Measurements from ENCODE around the gene CACNA1C.

- TF ChIP-seq, protein P1, sequence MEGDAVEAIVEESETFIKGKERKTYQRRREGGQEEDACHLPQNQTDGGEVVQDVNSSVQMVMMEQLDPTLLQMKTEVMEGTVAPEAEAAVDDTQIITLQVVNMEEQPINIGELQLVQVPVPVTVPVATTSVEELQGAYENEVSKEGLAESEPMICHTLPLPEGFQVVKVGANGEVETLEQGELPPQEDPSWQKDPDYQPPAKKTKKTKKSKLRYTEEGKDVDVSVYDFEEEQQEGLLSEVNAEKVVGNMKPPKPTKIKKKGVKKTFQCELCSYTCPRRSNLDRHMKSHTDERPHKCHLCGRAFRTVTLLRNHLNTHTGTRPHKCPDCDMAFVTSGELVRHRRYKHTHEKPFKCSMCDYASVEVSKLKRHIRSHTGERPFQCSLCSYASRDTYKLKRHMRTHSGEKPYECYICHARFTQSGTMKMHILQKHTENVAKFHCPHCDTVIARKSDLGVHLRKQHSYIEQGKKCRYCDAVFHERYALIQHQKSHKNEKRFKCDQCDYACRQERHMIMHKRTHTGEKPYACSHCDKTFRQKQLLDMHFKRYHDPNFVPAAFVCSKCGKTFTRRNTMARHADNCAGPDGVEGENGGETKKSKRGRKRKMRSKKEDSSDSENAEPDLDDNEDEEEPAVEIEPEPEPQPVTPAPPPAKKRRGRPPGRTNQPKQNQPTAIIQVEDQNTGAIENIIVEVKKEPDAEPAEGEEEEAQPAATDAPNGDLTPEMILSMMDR (IDR thresholded peaks at IDR 0.05) = no peak
- TF ChIP-seq POLR2A (IDR thresholded peaks at IDR 0.05; ENCODE audit: low read depth) (no peak), POLR2AphosphoS5 (IDR thresholded peaks at IDR 0.05) (no peak), EP300 (IDR thresholded peaks at IDR 0.05) (no peak)
These were observed 8.6 kb upstream of the CACNA1C start for GRCh38 chr12:2044165-2044564.
